Subcutaneous preadipocyte (primary cell): ENCODE results near the gene ATXN7L1. TPM values are rescaled to one million over a fixed set of nuclear protein-coding genes. Genes with fewer than 3 reads are reported as not detected.

Experiments
- total RNA-seq: library from RNA; depleted of rRNA; stranded (reverse); fragments of >200 nt; gene quantifications from 2 replicates; pipeline ENCODE4 v1.2.3, GENCODE V29; 2012

Gene ATXN7L1, protein sequence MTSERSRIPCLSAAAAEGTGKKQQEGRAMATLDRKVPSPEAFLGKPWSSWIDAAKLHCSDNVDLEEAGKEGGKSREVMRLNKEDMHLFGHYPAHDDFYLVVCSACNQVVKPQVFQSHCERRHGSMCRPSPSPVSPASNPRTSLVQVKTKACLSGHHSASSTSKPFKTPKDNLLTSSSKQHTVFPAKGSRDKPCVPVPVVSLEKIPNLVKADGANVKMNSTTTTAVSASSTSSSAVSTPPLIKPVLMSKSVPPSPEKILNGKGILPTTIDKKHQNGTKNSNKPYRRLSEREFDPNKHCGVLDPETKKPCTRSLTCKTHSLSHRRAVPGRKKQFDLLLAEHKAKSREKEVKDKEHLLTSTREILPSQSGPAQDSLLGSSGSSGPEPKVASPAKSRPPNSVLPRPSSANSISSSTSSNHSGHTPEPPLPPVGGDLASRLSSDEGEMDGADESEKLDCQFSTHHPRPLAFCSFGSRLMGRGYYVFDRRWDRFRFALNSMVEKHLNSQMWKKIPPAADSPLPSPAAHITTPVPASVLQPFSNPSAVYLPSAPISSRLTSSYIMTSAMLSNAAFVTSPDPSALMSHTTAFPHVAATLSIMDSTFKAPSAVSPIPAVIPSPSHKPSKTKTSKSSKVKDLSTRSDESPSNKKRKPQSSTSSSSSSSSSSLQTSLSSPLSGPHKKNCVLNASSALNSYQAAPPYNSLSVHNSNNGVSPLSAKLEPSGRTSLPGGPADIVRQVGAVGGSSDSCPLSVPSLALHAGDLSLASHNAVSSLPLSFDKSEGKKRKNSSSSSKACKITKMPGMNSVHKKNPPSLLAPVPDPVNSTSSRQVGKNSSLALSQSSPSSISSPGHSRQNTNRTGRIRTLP
- 11.4 and 12.3 TPM in 2 replicates for total RNA-seq

DNA sequence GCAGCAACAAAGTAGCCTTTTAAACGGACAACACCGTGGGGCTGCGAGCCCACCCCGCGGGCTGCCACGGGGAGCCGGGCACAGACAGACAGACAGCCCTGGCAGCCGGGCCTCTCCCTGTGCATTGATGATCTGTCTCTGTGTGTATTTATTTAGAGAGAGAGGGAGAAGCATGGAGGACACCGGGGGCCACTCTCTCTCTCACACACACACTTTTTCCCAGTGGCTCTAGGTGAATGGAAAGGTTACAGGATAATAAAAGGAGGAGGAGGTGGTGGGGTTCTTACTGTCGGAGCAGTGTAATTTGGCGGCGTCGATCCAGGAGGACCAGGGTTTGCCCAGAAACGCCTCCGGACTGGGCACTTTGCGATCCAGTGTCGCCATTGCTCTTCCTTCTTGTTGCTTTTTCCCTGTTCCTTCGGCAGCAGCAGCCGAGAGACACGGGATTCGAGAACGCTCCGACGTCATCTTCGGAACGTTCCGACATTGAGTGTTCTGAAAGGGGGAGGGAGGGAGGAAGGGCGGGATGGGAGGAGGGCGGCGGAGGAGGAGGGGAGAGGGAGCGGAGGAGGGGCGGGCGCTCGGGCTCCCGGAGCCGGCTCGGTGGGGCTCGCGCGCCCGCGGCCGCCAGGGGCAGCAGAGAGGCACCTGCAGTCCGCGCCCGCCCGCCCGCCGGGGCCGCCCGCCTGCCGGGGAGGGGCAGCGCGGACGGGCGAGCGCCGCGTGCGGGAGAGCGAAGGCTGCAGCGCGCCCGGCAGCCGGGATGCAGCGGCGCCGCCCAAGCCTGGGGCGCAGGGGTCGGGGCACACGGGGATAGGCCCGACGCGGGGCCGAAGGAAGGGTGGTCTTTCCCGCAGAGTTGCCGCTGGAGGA, at the start of gene ATXN7L1:
Gene ATXN7L1, minus strand, starts transcription at position 509 of the 873 bp plus-strand sequence. Its CDS starts 41 bp downstream, at position 468.

GRCh38 chr7:105581066-105581811, 295.2 kb downstream of the ATXN7L1 start, which contains the start of gene EFCAB10:
Gene EFCAB10 (minus strand): TSS chr7:105581493. CDS start chr7:105581463, 30 bp downstream.

Other genes starting within 250 kb of the ATXN7L1 start
- gene CDHR3, start 86.7 kb upstream of the ATXN7L1 start, total RNA-seq, result 12.5 and 23.5 TPM in 2 replicates
- 39.3 and 44.8 TPM in 2 replicates for gene SYPL1, start 235.7 kb upstream of the ATXN7L1 start, total RNA-seq